HepG2 (cell line): ENCODE data around the gene FXYD6. TPM values are rescaled to one million over a fixed set of nuclear protein-coding genes. Genes with fewer than 3 reads are reported as not detected.
"Not testable (repeated sequence)": the region's sequence is repeated elsewhere in the genome, so short reads cannot be mapped to it uniquely, and the experiment has no call there.

Source experiments
- ATAC-seq: fragments of 200-7000 bp; cut with Tn5 transposase; 3 replicates; pipeline ENCODE4 v1.9.1; 2020; ENCODE audit warnings: mild to moderate bottlenecking, moderate library complexity
- Bru-seq: library from RNA; stranded (reverse); fragments of 400-500 nt; gene quantifications from one replicate; lab custom pipeline; 2021; lab: Mats Ljungman, UMichigan
- BruChase-seq, 2 experiments: library from RNA; stranded (reverse); fragments of 400-500 nt; gene quantifications; one replicate each; lab custom pipeline; 2021; lab: Mats Ljungman, UMichigan
- BruUV-seq: library from RNA; stranded (reverse); fragments of 400-500 nt; replicated peaks from 2 replicates; lab custom pipeline; 2021; lab: Mats Ljungman, UMichigan
- CTCF ChIA-PET: fragments of 300-600 bp; formaldehyde crosslinking; extraction: SDS; loops from one replicate; lab custom pipeline; 2021; ENCODE audit warnings: low total read pairs, inconsistent platforms, low intra/inter-chr PET ratio; lab: Yijun Ruan, JAX
- POLR2A ChIA-PET: fragments of 350-600 bp; sonication (Branson Sonifier 250); formaldehyde crosslinking; loops from one replicate; lab custom pipeline; 2020; ENCODE audit warnings: antibody characterized with exemption, inconsistent platforms; lab: Yijun Ruan, JAX
- DNase-seq: peaks from one replicate; pipeline ENCODE4 v3.0.0-alpha.2; 2015; ENCODE audit warnings: low spot score
- FAIRE-seq: peaks from 3 replicates; lab custom pipeline; 2011; peaks lifted over from hg19 to GRCh38; lab: Jason Lieb, UNC
- H2AFZ ChIP-seq: one replicate; pipeline ENCODE4 v1.6.1; 2011; ENCODE audit warnings: low read length, inconsistent platforms
- H3K27ac ChIP-seq: fragments of 300-600 bp; 3 replicates; pipeline ENCODE4 v1.8.0; 2011; ENCODE audit warnings: mixed run types, mild to moderate bottlenecking, mixed read lengths, low read length, inconsistent platforms; ENCODE audit not compliant: insufficient read depth; ENCODE audit errors: extremely low read length
- H3K27me3 ChIP-seq, 2 experiments: fragments of 200-600 bp in 1 of 2; 2 replicates in 1 of 2; 3 replicates in 1 of 2; pipeline versions ENCODE4 v1.6.0 to v1.8.0; 2011; ENCODE audit warnings: low read length in 2 of 2, mild to moderate bottlenecking in 2 of 2, moderate library complexity in 2 of 2, inconsistent platforms in 1 of 2; ENCODE audit not compliant: insufficient read depth in 2 of 2, control insufficient read depth in 1 of 2
- H3K36me3 ChIP-seq, 2 experiments: fragments of 200-600 bp in 1 of 2; replicated peaks in 1 of 2; 2 replicates in 1 of 2; 3 replicates in 1 of 2; pipeline versions ENCODE4 v1.5.1 to v1.8.0; 2011; ENCODE audit warnings: low read length in 2 of 2, inconsistent platforms in 1 of 2; ENCODE audit not compliant: insufficient read depth in 2 of 2, control insufficient read depth in 1 of 2
- H3K4me1 ChIP-seq: 2 replicates; pipeline ENCODE4 v1.5.1; 2012; ENCODE audit warnings: low read length, inconsistent platforms; ENCODE audit not compliant: insufficient read depth
- H3K4me2 ChIP-seq: 2 replicates; pipeline ENCODE4 v1.6.0; 2011; ENCODE audit warnings: low read depth, low read length, inconsistent platforms
- H3K4me3 ChIP-seq, 3 experiments: fragments of 200-600 bp in 1 of 3; sonication (generic), shearing (Covaris generic) in 1 of 3; replicated peaks in 1 of 3; 2 replicates each; pipeline ENCODE4 v1.5.1; 2011 to 2016; ENCODE audit warnings: low read length in 3 of 3, inconsistent platforms in 2 of 3, low read depth in 2 of 3, mild to moderate bottlenecking in 2 of 3, control low read depth in 1 of 3, mixed read lengths in 1 of 3; ENCODE audit not compliant: insufficient read depth in 1 of 3
- H3K79me2 ChIP-seq: one replicate; pipeline ENCODE4 v1.6.1; 2011; ENCODE audit warnings: low read length, inconsistent platforms; ENCODE audit not compliant: insufficient read depth
- H3K9ac ChIP-seq: 2 replicates; pipeline ENCODE4 v1.6.0; 2011; ENCODE audit warnings: mild to moderate bottlenecking, low read depth, low read length, inconsistent platforms; ENCODE audit not compliant: insufficient read depth
- H3K9me3 ChIP-seq: 2 replicates; pipeline ENCODE4 v1.5.1; 2012; ENCODE audit warnings: mild to moderate bottlenecking, low read length
- H4K20me1 ChIP-seq: 2 replicates; pipeline ENCODE4 v1.6.0; 2011; ENCODE audit warnings: inconsistent platforms, mild to moderate bottlenecking, low read length, moderate library complexity; ENCODE audit not compliant: insufficient read depth
- ATF7 ChIP-seq, 2 experiments: fragments of 450-650 bp in 1 of 2; sonication (generic) in 1 of 2; formaldehyde crosslinking in 1 of 2; IDR thresholded peaks; 2 replicates each; pipeline versions ENCODE4 v1.4.0 to v1.6.1; 2016 to 2020; ENCODE audit warnings: antibody characterized with exemption in 1 of 2, mild to moderate bottlenecking in 1 of 2, missing genetic modification reagents in 1 of 2
- EZH2 ChIP-seq: conservative IDR thresholded peaks from 2 replicates; pipeline ENCODE4 v1.6.1; 2012; ENCODE audit warnings: mild to moderate bottlenecking, low read depth, low read length, moderate library complexity
- HHEX ChIP-seq: IDR thresholded peaks from 2 replicates; pipeline ENCODE4 v1.6.1; 2016; ENCODE audit warnings: control low read depth
- MYNN ChIP-seq: sonication (generic); formaldehyde crosslinking; IDR thresholded peaks from 2 replicates; pipeline ENCODE4 v1.4.0; 2020; ENCODE audit warnings: mild to moderate bottlenecking, low read depth, missing genetic modification reagents
- ZNF263 ChIP-seq: sonication (generic); formaldehyde crosslinking; IDR thresholded peaks from 2 replicates; pipeline ENCODE4 v1.4.0; 2020; ENCODE audit warnings: missing genetic modification reagents
- WGBS: methylation state at CpG from one replicate; pipeline ENCODE4 v1.1.6; 2017; ENCODE audit warnings: low lambda C conversion rate; 5-methylcytosine and 5-hydroxymethylcytosine counted together
- in situ Hi-C: cut with HindIII; loops from 2 replicates; pipeline ENCODE4 v1.10.0; 2017; ENCODE audit warnings: low pct_unique_long_range_greater_than_20kb; ENCODE audit not compliant: extremely low pct_ligation_motif_present
- intact Hi-C: fragments of 100-400 bp; cut with micrococcal nuclease; formaldehyde crosslinking; loops from one replicate; pipeline ENCODE4 v1.10.0; 2022; ENCODE audit not compliant: unreplicated experiment
- long read RNA-seq, 2 experiments: library from RNA in 1 of 2; library from polyadenylated mRNA in 1 of 2; stranded (forward) in 1 of 2; unstranded in 1 of 2; transcript quantifications; one replicate each; pipeline ENCODE4 v2.0.0, GENCODE V29; 2019 to 2022
- polyA minus RNA-seq, 3 experiments: library from RNA; depleted of rRNA, polyadenylated mRNA; stranded (reverse); fragments of >200 nt; gene quantifications; 2 replicates each; pipeline ENCODE4 v1.2.3, GENCODE V29; 2011; ENCODE audit warnings: low replicate concordance in 1 of 3
- polyA plus RNA-seq, 8 experiments: library from polyadenylated mRNA; depleted of rRNA in 3 of 8; stranded (reverse) in 7 of 8; unstranded in 1 of 8; fragments of >200 nt; fragmentation: Illumina TruSeq in 4 of 8; extraction: Trizol in 4 of 8; gene quantifications; 2 replicates each; pipeline versions ENCODE4 v1.2.1 to v1.2.3, GENCODE V29; 2011 to 2016; ENCODE audit warnings: low read depth in 4 of 8, missing spikeins in 1 of 8, mixed read lengths in 1 of 8; ENCODE audit not compliant: insufficient read depth in 1 of 8
- total RNA-seq, 5 experiments: library from RNA; depleted of rRNA; stranded (reverse); fragments of >200 nt; fragmentation: Illumina TruSeq; extraction: Trizol; gene quantifications; 2 replicates each; pipeline ENCODE4 v1.2.3, GENCODE V29; 2016; ENCODE audit warnings: low read depth in 1 of 5

The FXYD6 gene, protein sequence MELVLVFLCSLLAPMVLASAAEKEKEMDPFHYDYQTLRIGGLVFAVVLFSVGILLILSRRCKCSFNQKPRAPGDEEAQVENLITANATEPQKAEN
- total RNA-seq (2016; rRNA removed; fragmentation: Illumina TruSeq; extraction: Trizol): not detected in 2 replicates
- total RNA-seq (2016; cell fraction: cytosol; rRNA removed; fragmentation: Illumina TruSeq; extraction: Trizol; ENCODE audit: low read depth): not detected in 2 replicates
- total RNA-seq (2016; cell fraction: insoluble cytoplasmic fraction; rRNA removed; fragmentation: Illumina TruSeq; extraction: Trizol): not detected in 2 replicates
- not detected in 2 replicates for total RNA-seq (2016; cell fraction: membrane; rRNA removed; fragmentation: Illumina TruSeq; extraction: Trizol)
- total RNA-seq (2016; cell fraction: nucleus; rRNA removed; fragmentation: Illumina TruSeq; extraction: Trizol): not detected in 2 replicates
- polyA plus RNA-seq (2011; rRNA removed): not detected in 2 replicates
- not detected in 2 replicates for polyA plus RNA-seq (2011; cell fraction: cytosol; rRNA removed)
- polyA plus RNA-seq (2011; cell fraction: nucleus; rRNA removed): not detected in 2 replicates
- polyA plus RNA-seq (2012): not detected in 2 replicates
- not detected in 2 replicates for polyA plus RNA-seq (2016; cell fraction: cytosol; fragmentation: Illumina TruSeq; extraction: Trizol; ENCODE audit: low read depth)
- not detected in 2 replicates for polyA plus RNA-seq (2016; cell fraction: insoluble cytoplasmic fraction; fragmentation: Illumina TruSeq; extraction: Trizol; ENCODE audit: low read depth)
- polyA plus RNA-seq (2016; cell fraction: membrane; fragmentation: Illumina TruSeq; extraction: Trizol; ENCODE audit: low read depth): not detected in 2 replicates
- polyA plus RNA-seq (2016; cell fraction: nucleus; fragmentation: Illumina TruSeq; extraction: Trizol; ENCODE audit: insufficient read depth, low read depth): not detected in 2 replicates
- not detected in 2 replicates for polyA minus RNA-seq (2011; rRNA and poly(A)+ RNA removed; ENCODE audit: low replicate concordance)
- not detected in 2 replicates for polyA minus RNA-seq (2011; cell fraction: cytosol; rRNA and poly(A)+ RNA removed)
- not detected in 2 replicates for polyA minus RNA-seq (2011; cell fraction: nucleus; rRNA and poly(A)+ RNA removed)
- not detected for Bru-seq, nascent RNA
- not detected for BruChase-seq, experiment 1, labeled RNA remaining after a 6-hour chase
- not detected for BruChase-seq, experiment 2, labeled RNA remaining after a 2-hour chase
- long read RNA-seq, experiment 1: 0 reads
- long read RNA-seq, experiment 2: 0 reads

DNA sequence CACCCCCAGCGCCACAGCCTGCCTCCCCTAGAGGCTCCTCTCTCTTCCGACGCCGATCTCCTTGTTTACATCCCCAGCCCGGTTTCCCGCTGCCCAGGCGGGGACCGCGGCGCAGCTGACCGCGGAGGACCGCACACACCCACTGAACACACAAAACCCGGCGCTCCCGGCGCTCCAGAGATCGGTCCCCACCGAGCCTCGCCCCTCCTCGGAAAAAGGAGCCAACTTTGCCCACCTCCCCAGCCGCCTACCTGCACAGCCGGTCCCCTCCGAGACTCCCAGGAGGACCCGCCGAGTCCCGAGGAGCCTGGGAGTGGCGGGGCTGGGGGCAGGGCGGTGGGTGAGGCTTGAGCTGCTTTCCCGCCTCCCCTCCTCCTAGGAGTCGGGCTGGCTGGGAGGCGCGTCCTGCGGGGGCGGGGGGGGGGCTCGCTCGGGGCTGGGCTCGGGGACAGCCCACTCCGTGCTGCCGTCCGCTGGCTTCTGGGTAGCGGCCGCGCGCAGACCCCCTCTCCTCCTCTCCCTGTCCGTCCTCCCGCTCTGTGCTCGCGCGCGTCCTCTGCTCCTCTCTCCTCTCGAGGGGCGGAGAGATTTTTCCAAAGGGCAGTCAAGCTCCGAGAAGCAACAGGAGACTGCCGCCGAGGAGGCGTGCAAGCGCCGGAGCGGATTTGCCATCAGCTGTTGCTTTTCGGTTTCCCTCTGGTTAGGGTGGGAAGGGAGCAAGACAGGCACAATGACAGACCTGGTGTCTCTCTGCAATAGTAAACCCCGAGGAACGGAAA, at the start of gene FXYD6:
Gene FXYD6, minus strand, starts transcription at position 318 of the 779 bp plus-strand sequence. CDS start 33,882 bp downstream, outside the sequence.
- no peak within 1 kb of the TSS; the same call in 1 of the 2 replicates for H3K4me2 ChIP-seq

DNA sequence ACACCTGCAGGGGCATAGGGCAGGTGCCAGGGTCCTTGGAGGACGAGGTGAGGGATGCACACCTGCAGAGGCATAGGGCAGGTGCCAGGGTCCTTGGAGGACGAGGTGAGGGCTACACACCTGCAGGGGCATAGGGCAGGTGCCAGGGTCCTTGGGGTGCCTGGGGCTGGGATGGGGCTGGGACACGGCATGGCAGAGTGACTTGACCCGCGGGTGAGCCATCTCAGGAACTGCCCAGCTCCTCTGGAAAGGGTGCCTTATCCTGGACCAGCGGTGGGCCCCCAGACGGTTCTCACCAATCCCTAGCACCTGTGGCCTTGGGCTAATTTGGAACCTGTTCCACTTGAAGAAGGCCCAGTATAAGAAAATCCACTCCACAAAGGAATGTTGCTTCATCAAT, 49.7 kb upstream of the FXYD6 start:
- peaks cover 2 to 29% of the 10 kb centered on the region in 2 experiments; a peak in 4 of 5 replicates for H3K27me3 ChIP-seq
- H3K9ac ChIP-seq, H3K4me1 ChIP-seq, H3K4me2 ChIP-seq, POLR2A ChIA-PET, FAIRE-seq, H3K79me2 ChIP-seq, BruUV-seq, DNase-seq, H3K4me3 ChIP-seq, ATAC-seq, H3K27ac ChIP-seq, H3K36me3 ChIP-seq, H3K9me3 ChIP-seq, H2AFZ ChIP-seq, intact Hi-C loops, H4K20me1 ChIP-seq, CTCF ChIA-PET: not testable (repeated sequence)
- WGBS: 0% methylated on average over 1 of the region's 7 CpGs
- in situ Hi-C loops: loop anchor here (25.0 kb wide), 1 partner anchor 489 kb away; no protein-coding TSS in a partner anchor

More for the DNA sequence above, at the start of gene FXYD6:
- 9% methylated on average over 38 of the region's 63 CpGs for WGBS
- Histone ChIP-seq H3K4me1 (no peaks in the 10 kb centered on the region), H3K36me3 (no peaks in the 10 kb centered on the region), H3K79me2 (no peaks in the 10 kb centered on the region), H2AFZ (no peak within 1 kb of the TSS), H4K20me1 (no peaks in the 10 kb centered on the region), H3K4me3 (no peak within 1 kb of the TSS), H3K9ac (no peak within 1 kb of the TSS), H3K9me3 (no peaks in the 10 kb centered on the region), H3K27me3 (peaks cover 10 to 97% of the 10 kb centered on the region in 2 experiments), H3K27ac (no peak within 1 kb of the TSS)
- intact Hi-C loops (no loop called here), in situ Hi-C loops (no loop called here)
- ChIA-PET POLR2A (no interaction called here), CTCF (no interaction called here)
- no peak for FAIRE-seq
- no TSS peak for BruUV-seq
- no peak for TF ChIP-seq ATF7 (IDR thresholded peaks at IDR 0.05)
- TF ChIP-seq ATF7 (CRISPR knock-in tag; IDR thresholded peaks at IDR 0.05): no peak
- no peak for TF ChIP-seq MYNN (CRISPR knock-in tag)
- peak; percentile 44; the same call in 1 of the 2 replicates for TF ChIP-seq ZNF263 (CRISPR knock-in tag)
- no peak for TF ChIP-seq HHEX (CRISPR knock-in tag)
- TF ChIP-seq EZH2: 0 out of 2 replicates have a peak, but pooled peaks have one; percentile 6
- no peak for DNase-seq
- no peak for ATAC-seq
